ENCODE measurements around the gene PLCD3. TPM values are rescaled to one million over a fixed set of nuclear protein-coding genes. Genes with fewer than 3 reads are reported as not detected.

The PLCD3 gene
- total and polyA plus RNA-seq, 2 of the 8 experiments (the other 6 are each of a cell fraction or from before 2014, with no cell fraction given) = 26.5 to 48.1 TPM

- TF ChIP-seq E2F6 (IDR thresholded peaks at IDR 0.05) = no peak
- no peak for TF ChIP-seq GABPA (IDR thresholded peaks at IDR 0.05; ENCODE audit: borderline replicate concordance, insufficient read depth, low read length)
- TF ChIP-seq CHD7 (IDR thresholded peaks at IDR 0.05; ENCODE audit: insufficient replicate concordance, low read length) = no peak
- TF ChIP-seq EGR1 (IDR thresholded peaks at IDR 0.05; ENCODE audit: borderline replicate concordance, low read depth, low read length) = no peak
- TF ChIP-seq SIN3A (conservative IDR thresholded peaks at IDR 0.05 in 1 of 2, IDR thresholded peaks at IDR 0.05 in 1 of 2; ENCODE audit: low read depth in 1 of 2, low read length in 2 of 2) = no peak
- TF ChIP-seq POLR2A (IDR thresholded peaks at IDR 0.05; ENCODE audit: control extremely low read depth in 1 of 2, low read depth in 2 of 2, low read length in 2 of 2) = no peak
- no peak for TF ChIP-seq SIX5 (IDR thresholded peaks at IDR 0.05; ENCODE audit: low read depth, low read length)
Measured at GRCh38 chr17:45101546-45101882, 30.8 kb downstream of the PLCD3 start (continued).
